Renal cortical epithelial cell (primary cell): ENCODE measurements around the gene ZNF521. TPM values are rescaled to one million over a fixed set of nuclear protein-coding genes. Genes with fewer than 3 reads are reported as not detected.
A peak's percentile ranks its signal among the peaks of the same experiment; 100 is the strongest.

Source experiments
- DNase-seq: peaks from one replicate; pipeline ENCODE4 v3.0.0-alpha.2; 2011; ENCODE audit warnings: low read depth
- total RNA-seq: library from RNA; depleted of rRNA; stranded (reverse); fragments of >200 nt; gene quantifications from 2 replicates; pipeline ENCODE4 v1.2.3, GENCODE V29; 2014

Gene ZNF521
- total RNA-seq, 1 donor from 2014 or later, result 1.3 TPM

DNA sequence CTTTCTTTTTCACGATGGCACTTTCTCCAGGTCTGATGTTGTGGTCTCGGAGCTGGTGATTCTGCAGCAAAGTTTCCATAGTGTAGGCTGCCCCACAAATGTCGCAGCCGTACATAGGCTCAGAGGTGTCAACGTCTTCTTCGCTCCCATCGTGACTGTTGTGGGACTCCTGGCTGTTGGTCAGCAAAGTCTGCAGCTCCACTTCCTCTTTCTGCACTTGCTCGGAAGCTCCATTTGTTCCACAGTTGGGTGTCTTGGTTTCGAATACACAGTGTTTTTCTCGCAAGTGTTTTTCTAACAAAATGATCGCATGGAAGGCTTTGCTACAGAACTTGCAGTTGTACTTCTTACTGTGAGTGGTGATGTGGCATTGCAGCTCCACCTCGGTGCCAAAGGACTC, 126.8 kb downstream of the ZNF521 start:
- no peak for DNase-seq

DNA sequence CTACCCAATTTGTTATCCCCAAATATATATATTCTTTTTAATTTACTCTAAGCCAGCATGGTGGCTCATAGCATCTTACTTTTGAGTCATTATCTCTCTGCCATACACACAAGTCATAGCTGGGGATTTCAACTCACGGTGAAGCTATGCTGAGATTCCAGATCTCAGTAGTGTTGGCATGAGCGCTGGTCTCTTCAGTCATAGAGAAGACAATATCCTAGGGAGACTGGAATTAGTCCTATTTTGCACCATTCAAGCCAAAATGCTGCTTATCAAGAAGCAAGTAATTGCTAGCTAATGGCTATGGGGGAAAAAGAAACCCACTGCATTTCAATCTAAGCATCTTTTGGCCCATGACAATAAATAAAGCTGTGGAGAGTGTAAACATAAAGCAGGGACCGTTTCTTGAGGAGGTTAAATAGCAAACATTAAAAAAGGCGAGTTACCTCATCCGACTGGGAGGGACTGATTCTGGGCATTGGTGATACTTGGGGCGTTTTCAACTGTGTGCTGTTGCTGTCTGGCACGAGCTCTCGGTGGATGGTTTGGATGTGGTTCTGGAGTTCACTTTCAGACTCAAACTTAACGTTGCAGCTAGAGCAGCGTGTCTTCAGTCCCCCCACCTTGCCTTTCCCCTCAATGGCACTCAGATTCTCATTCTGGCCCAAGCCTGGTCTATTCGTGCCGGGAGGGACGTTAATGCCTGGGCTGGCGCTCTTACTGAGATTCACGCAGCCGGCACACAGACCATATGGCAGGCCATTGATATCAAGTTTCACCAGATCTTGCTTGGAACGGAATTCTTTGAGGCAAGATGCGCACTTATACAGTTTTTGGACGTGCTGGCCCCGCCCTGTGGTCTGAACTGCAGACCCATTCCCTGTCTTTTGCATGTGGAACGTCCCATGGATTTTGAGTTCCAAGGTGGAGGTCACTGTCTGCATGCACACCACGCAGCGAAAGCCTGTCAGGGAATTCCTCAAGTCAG, 127.8 kb downstream of the ZNF521 start:
- DNase-seq, result no peak

DNA sequence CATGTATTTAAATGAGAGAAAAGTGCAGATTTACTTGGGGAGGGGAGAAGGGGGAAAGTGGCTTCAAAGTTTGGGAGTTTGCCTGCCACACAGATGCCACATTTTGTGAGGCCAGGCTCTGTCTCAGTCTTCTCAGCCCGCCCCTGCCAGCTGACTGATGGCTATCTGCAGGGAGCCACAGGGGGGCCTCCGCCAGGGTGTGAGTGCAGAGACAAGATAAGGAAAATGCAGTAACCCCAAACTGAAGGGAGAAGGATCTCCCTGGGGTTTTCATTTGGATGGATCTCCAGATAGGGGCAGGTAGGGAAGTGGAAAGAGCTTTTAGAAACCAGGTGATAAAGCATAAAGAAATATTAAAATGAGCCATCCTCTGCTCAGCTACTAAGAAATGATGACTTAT, 128.8 kb downstream of the ZNF521 start:
- DNase-seq, result no peak

DNA sequence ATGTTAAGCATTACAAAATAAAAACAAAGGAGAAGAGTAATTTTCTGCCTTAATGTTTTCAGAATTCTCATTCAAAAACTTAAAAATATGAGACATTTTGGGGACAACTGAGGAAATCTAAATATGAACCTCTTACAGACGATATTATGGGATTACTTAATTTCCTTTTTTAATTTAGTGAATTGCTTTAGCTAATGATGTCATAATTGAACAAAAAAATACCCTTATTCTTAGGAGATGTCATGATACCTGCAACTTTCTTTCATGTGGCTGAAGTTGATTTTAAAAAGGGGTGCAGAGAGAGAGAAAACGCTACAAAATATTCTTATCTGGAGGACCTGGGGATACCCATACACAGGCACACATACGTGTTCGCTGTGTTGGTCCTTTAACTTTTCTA, 129.3 kb downstream of the ZNF521 start:
- DNase-seq, result no peak

DNA sequence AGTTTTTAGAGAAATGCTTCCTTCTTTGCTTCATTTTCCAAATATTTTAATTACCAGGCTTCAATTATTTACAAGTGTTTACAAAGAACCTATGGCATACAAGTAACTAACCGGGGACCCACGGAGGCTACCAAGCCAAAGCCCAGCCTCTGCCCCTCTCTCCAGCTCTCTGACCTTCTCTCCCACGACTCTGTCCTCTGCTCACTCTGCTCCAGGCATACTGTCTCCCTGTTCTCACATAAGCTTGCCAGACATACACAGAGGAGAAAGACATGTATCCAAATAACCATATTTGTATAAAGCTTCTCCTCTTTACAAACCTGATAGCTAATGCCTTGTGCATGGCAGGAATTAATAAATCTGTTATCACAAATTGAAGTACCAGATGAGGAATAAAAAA, 141.3 kb downstream of the ZNF521 start:
- no peak for DNase-seq

DNA sequence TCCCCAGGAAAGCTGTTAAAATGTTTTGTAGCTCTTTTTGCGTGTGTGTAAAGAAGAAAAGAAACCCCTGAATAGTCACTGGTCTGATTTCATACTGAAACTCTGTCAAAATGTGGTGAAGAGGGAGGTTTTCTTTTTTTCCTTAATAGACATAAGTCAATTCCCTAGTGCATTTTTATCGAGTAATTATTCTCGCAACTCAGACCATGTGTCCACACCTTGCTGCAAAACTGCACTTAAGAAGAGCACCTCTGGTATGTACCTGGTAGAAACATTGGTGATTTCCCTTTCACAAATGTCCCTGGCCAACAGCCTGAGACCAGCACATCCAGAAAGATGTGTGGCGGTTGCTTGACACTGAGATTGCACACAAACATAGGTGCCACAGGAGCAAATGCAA, 159.9 kb downstream of the ZNF521 start:
- no peak for DNase-seq

DNA sequence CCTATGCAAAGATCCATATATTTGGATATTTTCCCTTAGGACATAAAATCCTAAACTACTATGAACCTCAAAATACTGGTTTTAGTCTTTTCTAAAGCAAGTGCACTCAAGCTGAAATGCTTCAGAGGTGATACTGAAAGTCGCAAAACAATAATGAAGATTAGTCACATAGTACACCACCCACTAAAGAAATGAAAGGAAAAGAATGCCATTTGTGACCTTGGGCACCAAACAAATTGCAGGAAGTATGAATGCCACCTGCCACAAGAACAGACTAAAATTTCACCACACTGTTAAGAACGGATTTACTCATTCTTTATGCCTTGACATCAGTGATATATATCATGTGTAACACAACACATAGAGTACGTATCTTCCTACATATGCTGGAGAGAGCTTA, 161.5 kb downstream of the ZNF521 start:
- peak; percentile 36 for DNase-seq

DNA sequence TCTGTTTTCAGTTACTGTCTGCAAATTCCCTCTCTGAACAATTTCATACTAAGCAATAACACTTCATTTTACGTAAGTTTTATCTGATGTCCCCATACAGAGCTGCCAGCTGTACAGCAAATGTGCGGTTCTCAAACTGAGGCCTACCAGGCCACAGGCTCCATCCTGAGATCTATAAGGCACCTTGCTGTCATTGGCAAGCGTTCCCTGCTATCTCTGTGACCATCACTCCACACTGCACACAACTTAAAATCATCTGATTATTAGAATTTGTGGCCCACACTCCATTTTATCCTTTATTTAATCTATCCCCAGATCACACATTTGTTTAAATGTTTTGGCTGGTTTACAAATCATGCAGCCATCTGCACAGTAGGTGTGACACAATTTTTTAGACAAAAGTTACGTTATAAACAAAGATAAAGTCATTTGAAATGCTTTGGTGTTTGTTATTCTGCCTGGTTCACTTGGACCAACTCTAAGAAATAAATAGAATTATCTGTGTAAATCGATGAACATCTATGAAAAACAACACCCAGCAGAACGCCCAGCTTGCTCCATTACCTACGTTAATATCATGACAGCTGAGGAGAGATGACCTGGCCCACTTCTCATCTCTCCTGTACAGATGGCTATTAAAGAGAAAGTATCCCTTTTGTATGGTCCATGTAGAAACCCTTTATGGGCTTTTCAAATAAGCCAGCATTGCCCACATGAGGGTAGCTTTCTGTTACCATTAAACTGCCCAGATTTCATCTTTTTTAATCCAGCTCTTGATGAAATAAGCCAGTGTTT, 162.4 kb downstream of the ZNF521 start:
- no peak for DNase-seq

DNA sequence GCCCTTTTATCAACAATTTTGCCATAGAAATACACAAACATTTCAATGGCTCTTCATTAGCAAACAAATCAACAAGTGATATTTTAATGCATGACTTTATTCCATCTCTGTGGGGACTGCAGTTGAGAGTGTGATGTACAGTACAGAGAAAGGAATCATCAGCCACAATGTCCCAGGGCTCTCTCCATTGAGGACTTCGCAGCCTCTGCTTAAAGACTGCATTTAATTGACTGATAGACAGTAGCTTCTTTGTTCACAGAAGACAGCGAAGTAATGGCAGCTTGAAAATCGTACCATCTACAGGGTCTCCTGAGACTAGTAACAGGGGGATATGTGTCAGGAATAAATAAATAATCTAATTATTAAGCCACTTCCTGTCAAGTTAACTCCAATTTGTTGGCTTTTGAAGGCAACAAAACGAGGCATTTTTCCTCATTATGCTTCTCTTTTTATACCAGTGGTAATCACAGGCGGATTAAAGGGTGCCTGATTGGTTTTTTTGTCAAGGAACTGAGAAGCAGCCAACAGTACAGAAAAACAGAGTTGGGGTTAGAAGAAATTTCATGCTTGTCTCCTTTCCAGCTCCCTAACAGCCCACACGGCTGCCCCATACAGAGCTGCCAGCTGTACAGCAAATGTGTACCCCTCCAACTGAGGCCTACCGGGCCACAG, 164.3 kb downstream of the ZNF521 start:
- DNase-seq, result no peak

DNA sequence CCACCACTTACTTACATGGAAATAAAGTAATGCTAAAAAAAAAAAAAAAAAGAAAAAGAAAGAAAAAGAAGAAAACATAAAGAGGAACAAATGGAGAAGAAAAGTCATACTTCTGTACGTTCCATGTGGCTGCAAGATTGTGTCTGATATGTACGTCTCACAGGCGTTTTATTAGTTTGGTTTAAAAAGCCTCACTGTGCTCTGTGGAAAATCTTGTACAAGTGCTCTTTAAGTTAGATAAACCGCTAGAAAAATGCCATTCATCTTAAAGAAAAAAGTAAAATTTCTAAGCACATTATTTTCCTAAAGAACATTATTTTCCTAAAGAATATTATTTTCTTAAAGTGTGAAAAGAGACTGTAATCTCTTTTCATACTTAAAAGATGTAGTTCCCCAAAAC, 165.1 kb downstream of the ZNF521 start:
- DNase-seq, result no peak

DNA sequence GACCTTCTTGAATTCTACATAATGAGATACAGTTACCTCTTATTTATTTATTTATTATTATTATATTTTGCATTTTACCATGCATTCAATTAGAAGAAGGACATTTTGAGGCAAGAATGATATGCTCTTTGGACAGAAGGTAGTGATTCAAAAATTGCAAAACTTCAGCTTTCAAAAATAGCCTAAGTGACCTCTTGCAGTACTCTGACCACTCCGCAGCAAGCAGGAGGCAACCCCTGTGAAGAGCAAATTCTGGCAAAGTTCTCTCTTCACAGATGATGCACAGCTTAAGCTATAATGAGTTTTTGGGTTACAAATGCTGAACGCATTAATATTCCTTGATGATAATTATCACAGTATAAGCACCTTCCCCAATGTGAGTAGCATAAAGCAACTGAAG, 170.0 kb downstream of the ZNF521 start:
- DNase-seq, result no peak

DNA sequence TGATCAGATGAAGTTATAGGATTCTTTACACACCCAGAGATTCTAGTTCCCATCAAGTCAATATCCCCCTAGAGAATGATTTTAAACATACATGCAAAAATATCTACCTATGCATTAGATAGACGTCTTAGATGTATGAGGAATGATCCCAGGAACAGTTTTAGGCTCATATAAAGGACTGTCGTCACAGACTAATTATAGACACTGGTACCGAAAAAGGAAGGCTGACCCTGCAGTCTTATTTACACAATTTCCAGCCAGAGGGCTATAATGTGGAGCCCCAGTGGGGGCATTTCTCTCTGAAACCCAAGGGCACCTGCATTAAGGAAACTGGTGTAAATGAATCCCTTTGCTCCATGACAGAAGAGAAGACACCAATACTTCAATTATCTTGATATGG, 170.4 kb downstream of the ZNF521 start:
- DNase-seq, result no peak

DNA sequence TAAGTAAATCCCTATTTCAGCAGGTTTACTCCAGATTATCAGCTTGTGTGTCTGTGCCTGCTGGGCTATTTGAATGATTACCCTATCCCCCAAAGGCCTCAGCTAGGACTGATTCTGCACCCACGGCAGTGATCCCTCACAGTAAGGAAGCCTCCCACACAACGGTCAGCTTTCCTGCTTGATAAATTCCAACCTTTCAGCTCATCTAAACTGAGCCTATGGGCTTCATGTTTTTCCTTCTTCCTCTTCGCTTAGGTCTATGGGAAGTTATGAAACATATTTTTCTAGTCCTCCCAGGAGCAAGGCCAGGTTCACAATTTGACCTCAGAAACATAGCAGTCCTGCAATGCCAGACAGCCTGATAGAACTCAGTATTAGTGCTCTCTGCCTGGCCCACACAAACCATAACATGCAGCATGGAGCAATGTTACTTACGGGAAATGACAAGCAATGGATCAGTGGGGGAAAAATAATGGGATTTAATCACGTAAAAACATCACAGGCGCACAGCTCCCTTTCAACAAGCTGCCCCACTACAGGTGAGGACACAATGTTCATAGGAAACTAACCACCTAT, 170.9 kb downstream of the ZNF521 start:
- DNase-seq, result no peak

DNA sequence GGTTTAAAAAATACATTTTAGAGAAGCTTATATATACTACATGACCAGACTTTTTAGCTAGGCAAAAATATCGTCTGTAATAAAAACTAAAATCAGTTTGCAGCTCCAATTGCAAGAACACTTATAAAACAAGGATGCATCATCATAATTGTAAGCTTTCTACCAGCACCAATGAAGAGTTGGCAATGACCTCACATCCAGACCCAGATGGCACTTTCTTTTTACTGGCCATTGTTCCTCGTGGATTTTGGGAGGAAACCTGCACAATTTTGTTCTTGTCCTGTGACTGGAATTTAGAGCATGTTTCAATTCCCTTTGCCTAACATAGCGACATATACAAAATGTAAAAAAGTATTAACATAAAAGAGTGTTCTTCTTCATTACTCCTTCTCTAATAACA, 174.3 kb downstream of the ZNF521 start:
- DNase-seq, result no peak

DNA sequence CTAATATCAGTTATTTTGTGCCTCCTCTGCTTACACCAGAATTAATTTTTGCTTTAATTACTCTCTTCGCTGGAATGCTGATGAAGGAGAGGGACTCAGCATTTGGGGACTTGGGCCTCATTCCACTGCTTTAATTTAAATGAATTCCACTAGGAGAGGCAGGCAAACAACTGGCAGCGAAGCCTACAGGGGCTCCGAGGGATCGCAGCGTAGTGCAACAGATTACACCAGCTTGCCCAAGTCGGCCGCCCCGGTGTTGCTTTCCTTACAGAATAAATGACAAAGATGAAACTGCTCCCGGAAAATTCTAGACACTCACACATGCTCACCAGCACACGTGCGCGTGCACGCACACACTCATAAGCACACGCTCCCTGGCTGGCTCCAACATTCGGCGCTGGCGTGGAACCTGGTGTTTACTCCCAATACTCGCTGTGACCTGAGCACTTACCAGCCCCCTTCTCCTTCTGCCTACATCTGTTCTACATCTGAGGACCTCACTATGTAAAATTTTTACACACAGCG, 175.4 kb downstream of the ZNF521 start:
- DNase-seq, result no peak

DNA sequence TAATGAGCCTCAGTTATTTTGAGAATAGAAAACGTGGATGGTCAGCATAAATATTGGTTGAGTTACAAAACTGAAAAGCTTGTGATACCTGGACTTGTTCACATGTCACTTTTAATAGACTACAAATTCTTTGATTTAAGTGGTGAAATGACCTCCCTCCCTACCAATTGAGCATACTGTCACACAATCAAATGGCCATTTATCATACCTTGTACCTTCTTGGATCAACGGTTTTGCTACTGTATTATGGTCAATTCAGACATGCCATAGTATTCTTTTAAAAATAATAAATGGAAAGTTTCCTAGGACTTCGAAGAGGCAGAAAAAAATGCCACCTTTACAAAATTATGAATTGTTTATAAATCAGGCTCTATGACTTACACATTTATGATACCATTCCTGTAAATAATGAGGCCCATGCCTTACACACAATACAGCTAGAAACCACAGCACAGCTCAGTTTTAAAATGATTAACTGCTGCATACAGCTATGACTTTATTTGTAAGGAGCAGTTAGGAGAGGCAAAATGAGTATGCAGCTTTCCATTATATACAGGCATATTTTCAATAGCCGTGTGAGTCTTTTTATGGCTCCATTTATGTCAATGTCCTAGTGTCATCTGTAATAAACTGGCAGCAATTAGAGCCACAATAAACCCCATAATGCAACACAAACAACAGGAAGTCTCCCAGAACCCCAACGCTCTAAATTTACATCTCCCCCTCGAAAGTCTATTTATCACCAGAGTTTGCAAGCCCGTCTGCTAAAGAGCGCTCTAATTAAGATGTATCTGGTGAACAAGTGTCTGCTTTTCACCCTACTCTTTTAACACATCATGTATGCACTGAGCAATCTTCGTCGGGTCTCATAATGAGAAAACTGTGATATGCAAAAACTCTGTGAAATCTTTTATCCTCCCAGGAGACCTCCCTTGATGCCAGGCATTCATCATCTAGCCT, 176.1 kb downstream of the ZNF521 start:
- no peak for DNase-seq

DNA sequence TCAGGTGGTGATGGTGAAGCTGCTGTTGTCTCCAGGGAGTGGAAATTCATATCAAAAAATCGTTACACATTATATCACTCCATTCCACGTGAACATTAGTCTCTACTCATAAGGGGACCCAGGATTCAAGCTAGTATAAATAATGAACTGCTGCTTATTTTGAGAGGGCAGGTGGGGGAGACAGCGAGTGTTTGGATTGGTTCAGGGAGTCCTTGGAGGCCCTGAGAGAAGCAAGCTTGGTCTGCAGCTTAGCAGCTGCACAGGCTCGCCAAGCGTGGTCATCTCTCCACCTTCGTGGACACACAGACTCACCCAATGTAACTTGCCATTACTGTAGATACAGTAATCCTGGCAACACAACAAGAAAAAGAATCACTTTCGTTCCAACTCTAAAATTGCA, 177.6 kb downstream of the ZNF521 start:
- no peak for DNase-seq

DNA sequence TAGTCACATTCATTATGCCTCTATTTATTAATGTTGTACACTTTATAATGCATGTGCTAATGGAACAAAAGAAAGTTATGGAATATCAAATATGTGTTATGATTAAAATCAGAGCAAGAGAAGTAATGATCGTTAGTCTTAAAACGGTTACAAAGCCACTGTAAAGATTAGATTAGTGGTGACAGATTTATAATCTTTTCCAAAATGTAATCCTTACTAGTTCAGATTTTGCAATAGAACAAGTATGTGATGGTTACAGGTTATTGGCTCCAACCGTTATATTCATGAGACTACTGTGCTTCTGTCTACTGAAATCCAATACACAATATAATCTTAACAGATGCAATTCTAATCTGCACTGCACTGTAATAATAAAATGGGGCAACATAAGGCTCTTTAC, 180.6 kb downstream of the ZNF521 start:
- no peak for DNase-seq

DNA sequence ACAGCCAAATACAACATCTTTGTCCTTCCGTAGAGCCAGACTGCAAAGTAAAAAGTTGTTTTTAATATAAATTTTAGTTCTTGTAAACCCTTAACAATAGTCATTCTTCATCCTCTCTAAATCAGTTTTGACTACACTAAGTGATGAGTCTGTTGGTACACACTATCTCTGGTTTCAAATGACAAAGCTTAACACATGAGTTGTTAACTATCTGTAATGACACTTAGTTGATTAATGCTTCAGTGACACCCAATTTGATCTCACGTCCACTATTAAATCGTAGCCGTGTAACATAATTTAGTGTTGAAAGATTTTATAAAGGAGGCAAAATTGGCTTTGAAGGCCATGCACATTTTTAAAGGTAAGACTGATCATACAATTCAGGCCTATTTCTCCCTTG, 181.6 kb downstream of the ZNF521 start:
- DNase-seq, result no peak

DNA sequence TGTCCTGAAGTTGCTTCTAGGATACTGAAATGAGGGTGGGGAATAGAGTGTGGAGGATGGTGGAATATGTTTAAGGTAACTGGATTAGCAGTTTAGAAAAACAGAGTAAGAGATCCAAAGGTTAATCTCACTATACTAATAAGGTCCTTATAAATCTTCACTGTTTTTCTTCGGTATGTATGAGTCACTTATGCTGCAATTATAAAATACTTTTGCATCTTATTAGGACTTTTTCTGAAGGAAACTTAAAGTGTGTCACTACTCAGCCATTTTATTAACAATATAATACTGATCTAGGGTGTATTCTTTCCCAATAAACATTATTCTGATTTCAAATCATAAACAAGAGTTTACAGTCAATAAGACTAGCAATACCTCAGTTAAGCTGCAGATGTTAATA, 182.3 kb downstream of the ZNF521 start:
- DNase-seq, result peak; percentile 3
